ENCODE measurements around the gene CNTN1. TPM values are rescaled to one million over a fixed set of nuclear protein-coding genes. Genes with fewer than 3 reads are reported as not detected.

The CNTN1 gene
- total and polyA plus RNA-seq, 2 donors (not counting 1 experiment from before 2014, with no cell fraction given) = not detected

DNA sequence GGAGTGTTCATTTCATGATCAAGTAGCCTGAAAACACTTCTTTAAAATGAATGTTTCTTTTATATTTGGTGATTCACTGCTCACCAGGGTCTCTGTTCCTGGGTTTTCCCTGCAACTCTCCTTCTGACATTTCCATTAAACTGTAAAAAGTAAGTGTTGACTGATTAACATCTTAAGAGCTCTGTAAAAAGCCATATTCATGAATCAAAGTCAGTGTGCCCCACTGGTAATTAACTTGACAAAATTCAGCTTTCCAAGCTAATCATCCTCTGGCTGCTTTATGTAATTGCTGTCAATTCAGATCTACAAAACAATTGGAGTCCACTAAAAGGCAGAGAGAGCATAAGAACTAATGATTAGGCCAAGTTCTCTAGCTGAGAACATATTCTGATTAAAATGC lies 41.6 kb downstream of the CNTN1 start:
- intact Hi-C loops (cut with micrococcal nuclease) = no loop called here

DNA sequence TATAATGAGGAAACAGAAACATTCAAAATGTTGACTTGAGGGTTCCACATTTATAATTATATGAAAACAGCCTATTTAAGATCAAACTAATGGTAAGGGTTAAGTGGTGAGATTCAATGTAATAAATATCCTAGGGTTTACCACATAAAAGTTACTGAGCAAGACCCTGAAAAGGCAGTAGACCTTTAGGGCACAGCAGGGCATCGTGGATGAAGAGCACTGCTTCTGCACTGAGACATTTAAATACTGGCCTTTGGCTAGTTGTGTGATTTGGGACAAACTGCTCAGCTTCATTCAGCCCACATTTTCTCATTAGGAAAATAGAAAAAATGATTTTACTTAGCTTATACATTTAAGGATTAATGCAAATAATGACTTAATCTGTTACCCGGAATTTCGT lies 42.0 kb downstream of the CNTN1 start:
- intact Hi-C loops (cut with micrococcal nuclease) = no loop called here
- H3K27ac Mint-ChIP-seq = no peak overlapping the region
- ChIA-PET CTCF (no interaction called here), POLR2A (no interaction called here)
- no CpG with 5 or more reads among the region's 3 CpGs for WGBS (ENCODE audit: insufficient coverage)
- TF ChIP-seq EZH2 (IDR thresholded peaks at IDR 0.05; ENCODE audit: borderline replicate concordance, insufficient read depth, low read depth, low read length, poor library complexity, severe bottlenecking) = no peak
- TF ChIP-seq, protein P1, sequence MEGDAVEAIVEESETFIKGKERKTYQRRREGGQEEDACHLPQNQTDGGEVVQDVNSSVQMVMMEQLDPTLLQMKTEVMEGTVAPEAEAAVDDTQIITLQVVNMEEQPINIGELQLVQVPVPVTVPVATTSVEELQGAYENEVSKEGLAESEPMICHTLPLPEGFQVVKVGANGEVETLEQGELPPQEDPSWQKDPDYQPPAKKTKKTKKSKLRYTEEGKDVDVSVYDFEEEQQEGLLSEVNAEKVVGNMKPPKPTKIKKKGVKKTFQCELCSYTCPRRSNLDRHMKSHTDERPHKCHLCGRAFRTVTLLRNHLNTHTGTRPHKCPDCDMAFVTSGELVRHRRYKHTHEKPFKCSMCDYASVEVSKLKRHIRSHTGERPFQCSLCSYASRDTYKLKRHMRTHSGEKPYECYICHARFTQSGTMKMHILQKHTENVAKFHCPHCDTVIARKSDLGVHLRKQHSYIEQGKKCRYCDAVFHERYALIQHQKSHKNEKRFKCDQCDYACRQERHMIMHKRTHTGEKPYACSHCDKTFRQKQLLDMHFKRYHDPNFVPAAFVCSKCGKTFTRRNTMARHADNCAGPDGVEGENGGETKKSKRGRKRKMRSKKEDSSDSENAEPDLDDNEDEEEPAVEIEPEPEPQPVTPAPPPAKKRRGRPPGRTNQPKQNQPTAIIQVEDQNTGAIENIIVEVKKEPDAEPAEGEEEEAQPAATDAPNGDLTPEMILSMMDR (IDR thresholded peaks at IDR 0.05) = no peak
- Histone ChIP-seq H3K79me2 (ENCODE audit: control insufficient read depth, insufficient read depth, low read length) (no peaks in the 10 kb centered on the region), H3K9me3 (ENCODE audit: control extremely low read depth in 1 of 3, control insufficient read depth in 2 of 3, insufficient read depth in 1 of 3, low read length in 2 of 3) (no peaks in the 10 kb centered on the region), H3K4me2 (replicated peaks; ENCODE audit: low read depth, low read length, poor library complexity, severe bottlenecking) (no peak overlapping the region), H3K27ac (ENCODE audit: low read length in 2 of 2) (no peak overlapping the region), H3K9ac (ENCODE audit: low read length) (no peak overlapping the region), H3K36me3 (replicated peaks in 1 of 2; ENCODE audit: control extremely low read depth in 1 of 2, control insufficient read depth in 1 of 2, extremely low read depth in 1 of 2, insufficient read depth in 2 of 2, low read length in 1 of 2) (no peaks in the 10 kb centered on the region), H3K27me3 (replicated peaks in 1 of 4; ENCODE audit: control extremely low read depth in 1 of 4, control insufficient read depth in 3 of 4, insufficient read depth in 4 of 4, low read length in 3 of 4) (no peaks in the 10 kb centered on the region), H4K20me1 (ENCODE audit: control insufficient read depth, insufficient read depth, low read length, poor library complexity, severe bottlenecking) (no peaks in the 10 kb centered on the region), H3K4me3 (ENCODE audit: control extremely low read depth in 1 of 5, extremely low read depth in 1 of 5, insufficient read depth in 1 of 5, low read depth in 2 of 5, low read length in 4 of 5) (no peak overlapping the region), H3K4me1 (ENCODE audit: control insufficient read depth in 2 of 2, insufficient read depth in 2 of 2, low read length in 2 of 2) (no peaks in the 10 kb centered on the region), H2AFZ (ENCODE audit: insufficient read depth, low read depth, low read length, poor library complexity, severe bottlenecking) (no peak overlapping the region)
- DNase-seq = no peak
- no peaks in the 10 kb centered on the region for H3K27me3 Mint-ChIP-seq
- H3K4me3 Mint-ChIP-seq = no peak overlapping the region
- H3K9me3 Mint-ChIP-seq (ENCODE audit: insufficient read depth) = no peaks in the 10 kb centered on the region
- no peak for ATAC-seq (ENCODE audit: low read depth)
- H3K4me1 Mint-ChIP-seq = no peaks in the 10 kb centered on the region

More for the DNA sequence above, 41.6 kb downstream of the CNTN1 start:
- no peaks in the 10 kb centered on the region for H3K27me3 Mint-ChIP-seq
- ChIA-PET CTCF (no interaction called here), POLR2A (no interaction called here)
- DNase-seq = no peak
- no peak overlapping the region for H3K4me2 ChIP-seq (replicated peaks; ENCODE audit: low read depth, low read length, poor library complexity, severe bottlenecking)
- H3K27ac ChIP-seq (ENCODE audit: low read length in 2 of 2) = no peak overlapping the region
- H3K27me3 ChIP-seq (replicated peaks in 1 of 4; ENCODE audit: control extremely low read depth in 1 of 4, control insufficient read depth in 3 of 4, insufficient read depth in 4 of 4, low read length in 3 of 4) = no peaks in the 10 kb centered on the region
- TF ChIP-seq, protein P1 (IDR thresholded peaks at IDR 0.05) = no peak
- TF ChIP-seq EZH2 (IDR thresholded peaks at IDR 0.05; ENCODE audit: borderline replicate concordance, insufficient read depth, low read depth, low read length, poor library complexity, severe bottlenecking) = no peak
- H3K9ac ChIP-seq (ENCODE audit: low read length) = no peak overlapping the region
- H3K4me1 ChIP-seq (ENCODE audit: control insufficient read depth in 2 of 2, insufficient read depth in 2 of 2, low read length in 2 of 2) = no peaks in the 10 kb centered on the region
- no peak for ATAC-seq (ENCODE audit: low read depth)
- no peaks in the 10 kb centered on the region for H3K9me3 Mint-ChIP-seq (ENCODE audit: insufficient read depth)
- H3K4me3 ChIP-seq (ENCODE audit: control extremely low read depth in 1 of 5, extremely low read depth in 1 of 5, insufficient read depth in 1 of 5, low read depth in 2 of 5, low read length in 4 of 5) = no peak overlapping the region
- H3K79me2 ChIP-seq (ENCODE audit: control insufficient read depth, insufficient read depth, low read length) = no peaks in the 10 kb centered on the region
- no peaks in the 10 kb centered on the region for H3K4me1 Mint-ChIP-seq
- no peaks in the 10 kb centered on the region for H3K9me3 ChIP-seq (ENCODE audit: control extremely low read depth in 1 of 3, control insufficient read depth in 2 of 3, insufficient read depth in 1 of 3, low read length in 2 of 3)
- H3K4me3 Mint-ChIP-seq = no peak overlapping the region
- H4K20me1 ChIP-seq (ENCODE audit: control insufficient read depth, insufficient read depth, low read length, poor library complexity, severe bottlenecking) = no peaks in the 10 kb centered on the region
- no peaks in the 10 kb centered on the region for H3K36me3 ChIP-seq (replicated peaks in 1 of 2; ENCODE audit: control extremely low read depth in 1 of 2, control insufficient read depth in 1 of 2, extremely low read depth in 1 of 2, insufficient read depth in 2 of 2, low read length in 1 of 2)
- no peak overlapping the region for H3K27ac Mint-ChIP-seq
- H2AFZ ChIP-seq (ENCODE audit: insufficient read depth, low read depth, low read length, poor library complexity, severe bottlenecking) = no peak overlapping the region
